HG03039 (cell line): Measurements from ENCODE around the gene AGFG1.
"Not testable (repeated sequence)": the region's sequence is repeated elsewhere in the genome, so short reads cannot be mapped to it uniquely, and the experiment has no call there.

Experiments
- ATAC-seq: cut with Tn5 transposase; IDR thresholded peaks from one replicate; pipeline ENCODE4 v1.9.1; 2021; ENCODE audit warnings: mild to moderate bottlenecking, moderate library complexity; ENCODE audit not compliant: unreplicated experiment

The AGFG1 gene

GRCh38 chr2:227497158-227497557, 25.2 kb downstream of the AGFG1 start:
- no peak for ATAC-seq

GRCh38 chr2:227499627-227500300, 27.8 kb downstream of the AGFG1 start:
- no peak for ATAC-seq

- ATAC-seq = no peak
These were observed 28.3 kb downstream of the AGFG1 start for GRCh38 chr2:227500301-227500630.

GRCh38 chr2:227503433-227504406, 31.8 kb downstream of the AGFG1 start:
- ATAC-seq = no peak

- no peak for ATAC-seq
These were observed 32.7 kb downstream of the AGFG1 start for GRCh38 chr2:227504700-227505099.

- no peak for ATAC-seq
These were observed 34.5 kb downstream of the AGFG1 start for GRCh38 chr2:227506456-227506855.

DNA sequence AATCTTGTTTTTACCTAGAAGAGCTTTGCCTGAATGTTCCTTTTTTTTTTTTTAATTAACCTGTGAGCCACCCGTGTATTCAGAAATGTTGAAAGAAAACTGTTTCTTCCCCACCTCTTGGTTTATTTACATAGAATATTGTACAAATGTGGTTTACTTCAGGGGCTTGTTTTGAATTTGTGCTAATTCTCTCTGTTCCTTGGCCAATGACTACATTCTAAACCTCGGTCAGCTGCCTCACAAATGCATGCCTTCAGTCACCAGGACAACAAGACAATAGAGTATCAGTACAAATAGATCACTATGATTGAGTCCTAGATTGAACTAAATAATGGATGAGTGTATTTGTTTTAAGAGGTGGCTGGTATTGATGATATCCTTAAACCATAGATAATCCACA, 36.0 kb downstream of the AGFG1 start:
- ATAC-seq = no peak

- ATAC-seq = no peak
These were observed 37.1 kb downstream of the AGFG1 start for GRCh38 chr2:227509076-227509475.

GRCh38 chr2:227509824-227510619, 38.1 kb downstream of the AGFG1 start:
- no peak for ATAC-seq

GRCh38 chr2:227510620-227510958, 38.6 kb downstream of the AGFG1 start:
- ATAC-seq = no peak

DNA sequence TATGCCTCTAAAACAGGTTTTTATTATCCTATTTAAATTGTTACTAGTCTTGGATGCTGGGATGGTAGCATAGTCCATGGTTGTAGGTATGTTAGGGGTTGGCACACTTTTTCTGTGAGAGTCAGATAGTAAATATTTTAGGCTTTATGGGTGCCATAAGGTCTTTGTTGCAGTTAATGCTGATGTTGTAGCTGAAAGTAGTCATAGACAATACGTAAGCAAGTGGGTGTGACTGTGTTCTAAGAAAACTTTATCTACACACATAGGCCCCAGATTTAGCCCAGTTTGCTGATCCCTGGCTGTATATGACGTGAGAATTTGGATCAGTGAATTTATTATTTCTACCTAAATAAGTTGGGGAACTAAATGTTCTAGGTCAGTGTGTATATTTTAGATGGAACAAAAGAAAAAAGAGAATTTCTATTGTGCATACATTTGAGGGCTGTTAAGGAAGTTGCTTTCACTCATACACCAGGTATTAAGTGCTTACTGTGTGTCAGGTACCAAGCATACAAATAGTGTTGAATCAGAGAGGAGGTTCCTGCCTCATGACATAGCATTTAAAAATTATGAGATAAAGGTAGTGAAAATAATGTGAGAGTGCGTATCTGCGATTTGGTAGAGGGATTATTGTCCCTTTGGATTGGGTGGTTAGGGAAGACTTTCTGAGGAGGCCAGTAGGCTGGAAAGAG, 39.4 kb downstream of the AGFG1 start:
- ATAC-seq = no peak

DNA sequence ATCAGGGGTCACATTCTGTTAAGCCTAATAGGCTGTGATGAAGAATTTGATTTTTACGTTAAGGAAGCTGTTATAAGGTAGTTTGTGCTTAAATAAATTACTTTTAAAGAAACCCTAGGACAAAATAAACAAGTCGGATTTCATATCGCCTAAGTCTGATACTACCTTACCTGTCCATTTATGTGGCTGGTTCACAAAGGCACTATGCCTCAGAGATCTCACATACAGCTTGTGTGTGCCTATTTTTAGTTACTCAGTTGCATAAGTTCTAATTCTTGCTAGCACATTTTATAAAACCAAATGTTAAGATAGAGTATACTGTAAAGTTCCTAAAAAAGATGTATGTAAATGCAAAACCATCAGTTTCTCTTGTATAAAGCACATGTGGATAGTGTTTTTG, 40.0 kb downstream of the AGFG1 start:
- ATAC-seq = no peak

DNA sequence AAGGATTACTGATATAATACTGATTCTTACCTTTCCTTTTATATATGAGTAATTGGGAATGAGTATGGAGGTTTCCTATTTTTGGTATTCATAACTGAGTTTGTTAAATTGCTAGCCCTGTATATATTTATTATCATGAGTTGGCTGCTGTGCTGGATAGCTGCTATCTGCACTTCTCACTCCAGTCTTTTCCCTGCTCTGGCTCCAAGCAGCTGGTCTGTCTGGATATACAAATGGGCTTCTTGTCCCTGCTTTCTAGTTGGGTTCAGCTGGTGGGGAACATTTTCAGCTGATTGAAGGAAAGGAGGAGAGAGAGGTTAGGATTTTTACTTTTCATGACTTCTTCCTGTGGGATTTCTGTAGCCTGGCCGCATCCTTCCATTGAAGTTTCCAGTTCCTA, 41.2 kb downstream of the AGFG1 start:
- ATAC-seq = no peak

- no peak for ATAC-seq
These were observed 43.8 kb downstream of the AGFG1 start for GRCh38 chr2:227515742-227516141.

GRCh38 chr2:227517724-227518123, 45.8 kb downstream of the AGFG1 start:
- no peak for ATAC-seq

- not testable (repeated sequence) for ATAC-seq
These were observed 46.4 kb downstream of the AGFG1 start for GRCh38 chr2:227518278-227518865.

DNA sequence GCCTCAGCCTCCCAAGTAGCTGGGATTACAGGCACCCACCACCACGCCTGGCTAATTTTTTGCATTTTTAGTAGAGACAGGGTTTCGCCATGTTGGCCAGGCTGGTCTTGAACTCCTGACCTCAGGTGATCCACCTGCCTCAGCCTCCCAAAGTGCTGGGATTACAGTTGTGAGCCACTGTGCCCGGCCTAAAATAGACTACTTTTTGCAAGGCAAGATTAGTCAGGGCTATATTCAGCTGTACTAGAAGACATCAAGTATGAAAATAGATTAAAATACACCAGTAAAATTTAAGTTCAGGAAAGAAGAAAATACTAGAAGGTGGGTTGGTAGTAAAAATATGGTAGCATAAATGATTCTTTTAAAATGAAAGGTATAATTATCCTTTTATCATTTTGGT, 49.2 kb downstream of the AGFG1 start:
- not testable (repeated sequence) for ATAC-seq

DNA sequence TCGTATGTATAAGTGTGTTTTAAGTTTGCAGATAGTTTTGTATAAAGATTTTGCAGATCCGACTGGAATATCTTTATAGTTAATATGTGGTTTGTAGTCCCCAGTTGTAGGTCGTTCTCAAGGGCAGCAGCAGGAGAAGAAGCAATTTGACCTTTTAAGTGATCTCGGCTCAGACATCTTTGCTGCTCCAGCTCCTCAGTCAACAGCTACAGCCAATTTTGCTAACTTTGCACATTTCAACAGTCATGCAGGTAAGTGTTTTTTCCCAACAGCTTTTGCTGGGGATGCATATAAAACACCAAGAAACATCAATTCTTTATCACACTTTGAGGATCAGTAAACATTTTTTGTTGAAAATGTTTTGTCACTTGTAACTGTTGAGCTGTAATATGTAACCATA, 52.7 kb downstream of the AGFG1 start:
- no peak for ATAC-seq

DNA sequence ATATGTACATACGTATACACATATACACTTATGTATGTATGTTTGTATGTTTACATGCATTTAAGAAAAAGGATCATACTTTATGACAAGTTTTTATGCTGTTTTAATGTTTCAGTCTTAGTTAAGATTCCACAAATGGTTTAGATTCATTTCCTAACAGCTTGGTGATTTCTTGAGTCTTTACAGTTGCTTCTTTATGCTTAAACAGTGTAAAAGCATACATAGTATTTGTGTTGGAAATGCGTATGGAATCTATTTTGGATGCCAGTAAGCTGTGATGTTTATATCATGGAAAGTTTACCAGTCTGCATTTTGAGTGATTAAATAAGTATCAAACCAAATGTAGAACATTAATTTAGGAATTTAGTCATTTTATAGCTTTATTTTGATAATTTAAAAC, 55.4 kb downstream of the AGFG1 start:
- ATAC-seq = no peak

- ATAC-seq = no peak
These were observed 56.8 kb downstream of the AGFG1 start for GRCh38 chr2:227528803-227529202.

GRCh38 chr2:227529871-227530270, 57.9 kb downstream of the AGFG1 start:
- no peak for ATAC-seq
